Endometrial microvascular endothelial cells (primary cell): ENCODE data around the gene BRD1. TPM values are rescaled to one million over a fixed set of nuclear protein-coding genes. Genes with fewer than 3 reads are reported as not detected.
"Not testable (repeated sequence)": the region's sequence is repeated elsewhere in the genome, so short reads cannot be mapped to it uniquely, and the experiment has no call there.

Experiments
- in situ Hi-C: cut with HindIII; loops from 2 replicates; pipeline ENCODE4 v1.10.0; 2017; ENCODE audit warnings: low sequenced_read_pairs, low pct_unique_long_range_greater_than_20kb; ENCODE audit errors: inconsistent ontology term
- total RNA-seq: library from RNA; depleted of rRNA; stranded (reverse); fragments of >200 nt; gene quantifications from one replicate; pipeline ENCODE4 v1.2.3, GENCODE V29; 2015; ENCODE audit errors: inconsistent ontology term

BRD1 gene
- total RNA-seq, 1 donor from 2014 or later: 16.1 TPM

GRCh38 chr22:49765091-49765771, 62.4 kb downstream of the BRD1 start:
- in situ Hi-C loops: no loop called here

GRCh38 chr22:49764127-49764581, 63.5 kb downstream of the BRD1 start:
- in situ Hi-C loops: no loop called here

- in situ Hi-C loops: no loop called here
Measured at GRCh38 chr22:49763696-49764095, 64.0 kb downstream of the BRD1 start.

GRCh38 chr22:49763138-49763537, 64.5 kb downstream of the BRD1 start:
- in situ Hi-C loops: no loop called here

GRCh38 chr22:49762571-49762970, 65.1 kb downstream of the BRD1 start:
- in situ Hi-C loops: not testable (repeated sequence)

- in situ Hi-C loops: no loop called here
Measured at GRCh38 chr22:49761836-49762235, 65.8 kb downstream of the BRD1 start.

GRCh38 chr22:49760630-49761571, 66.8 kb downstream of the BRD1 start:
- in situ Hi-C loops: no loop called here

- in situ Hi-C loops: no loop called here
Measured at GRCh38 chr22:49760280-49760629, 67.4 kb downstream of the BRD1 start.

GRCh38 chr22:49756676-49757075, 71.0 kb downstream of the BRD1 start:
- in situ Hi-C loops: no loop called here

GRCh38 chr22:49756201-49756600, 71.5 kb downstream of the BRD1 start:
- in situ Hi-C loops: no loop called here

GRCh38 chr22:49755631-49756001, 72.1 kb downstream of the BRD1 start:
- in situ Hi-C loops: no loop called here

- in situ Hi-C loops: no loop called here
Measured at GRCh38 chr22:49754696-49755630, 72.7 kb downstream of the BRD1 start.

- in situ Hi-C loops: no loop called here
Measured at GRCh38 chr22:49753961-49754695, 73.5 kb downstream of the BRD1 start.

GRCh38 chr22:49753276-49753890, 74.3 kb downstream of the BRD1 start:
- in situ Hi-C loops: no loop called here

- in situ Hi-C loops: no loop called here
Measured at GRCh38 chr22:49752598-49753091, 75.0 kb downstream of the BRD1 start.

GRCh38 chr22:49751966-49752597, 75.6 kb downstream of the BRD1 start:
- in situ Hi-C loops: no loop called here

- in situ Hi-C loops: no loop called here
Measured at GRCh38 chr22:49751318-49751965, 76.2 kb downstream of the BRD1 start.
